Lower lobe of right lung (tissue), 2 donors: ENCODE data around the gene TBC1D22B. TPM values are rescaled to one million over a fixed set of nuclear protein-coding genes. Genes with fewer than 3 reads are reported as not detected.

ENCODE experiments used
- ATAC-seq, 2 donors: fragments of 200-7000 bp; cut with Tn5 transposase; one replicate each; pipeline ENCODE4 v1.9.1; 2020 to 2022; ENCODE audit warnings: mild to moderate bottlenecking in 2 of 2, moderate library complexity in 2 of 2
- DNase-seq: peaks from one replicate; pipeline ENCODE4 v3.0.0-alpha.2; 2020
- H3K27ac ChIP-seq: fragments of 200-600 bp; one replicate; pipeline ENCODE4 v1.8.0; 2022
- H3K27me3 ChIP-seq: fragments of 200-600 bp; one replicate; pipeline ENCODE4 v1.8.0; 2022; ENCODE audit warnings: low read depth
- H3K36me3 ChIP-seq: fragments of 200-600 bp; one replicate; pipeline ENCODE4 v1.8.0; 2022; ENCODE audit warnings: mild to moderate bottlenecking
- H3K4me1 ChIP-seq: fragments of 200-600 bp; one replicate; pipeline ENCODE4 v1.8.0; 2022
- H3K4me3 ChIP-seq: fragments of 200-600 bp; one replicate; pipeline ENCODE4 v1.8.0; 2022; ENCODE audit warnings: mild to moderate bottlenecking
- H3K9me3 ChIP-seq: fragments of 200-600 bp; one replicate; pipeline ENCODE4 v1.8.0; 2022
- CTCF ChIP-seq: fragments of 200-600 bp; IDR thresholded peaks from one replicate; pipeline ENCODE4 v1.8.0; 2022; ENCODE audit warnings: antibody characterized with exemption, mild to moderate bottlenecking
- intact Hi-C: fragments of 100-400 bp; cut with DNase I; formaldehyde crosslinking; loops from one replicate; pipeline ENCODE4 v1.11.0; 2022
- total RNA-seq: library from RNA; stranded (reverse); fragmentation: NEBNext Ultra II Directional; extraction: Animal tissue kit (Norgen Biotek cat#: 25700); gene quantifications from one replicate; pipeline ENCODE4 v1.2.1, GENCODE V29; 2021
- donor health status: DM: no; HTN: yes; CAD: no; lungs with severe emphysema.

Gene TBC1D22B
- total RNA-seq, 1 donor from 2014 or later, result 11.5 TPM

- no peak for TF ChIP-seq CTCF
- Histone ChIP-seq H3K4me3 (no peak overlapping the region), H3K27me3 (no peaks in the 10 kb centered on the region), H3K4me1 (no peaks in the 10 kb centered on the region), H3K36me3 (peaks cover 27% of the 10 kb centered on the region), H3K9me3 (no peaks in the 10 kb centered on the region), H3K27ac (no peak overlapping the region)
- intact Hi-C loops, result no loop called here
- no peak for DNase-seq
- ATAC-seq, result no peak
Observed at GRCh38 chr6:37357860-37358259, 100.3 kb downstream of the TBC1D22B start.

- Histone ChIP-seq H3K9me3 (no peaks in the 10 kb centered on the region), H3K36me3 (peaks cover 35% of the 10 kb centered on the region), H3K4me1 (no peaks in the 10 kb centered on the region), H3K27me3 (no peaks in the 10 kb centered on the region), H3K4me3 (no peak overlapping the region), H3K27ac (no peak overlapping the region)
- DNase-seq (no peak), ATAC-seq (no peak)
- intact Hi-C loops, result no loop called here
- TF ChIP-seq CTCF, result no peak
Observed at GRCh38 chr6:37359039-37359438, 101.5 kb downstream of the TBC1D22B start.

GRCh38 chr6:37362101-37362828 lies 104.7 kb downstream of the TBC1D22B start:
- ATAC-seq (no peak), DNase-seq (no peak)
- intact Hi-C loops, result no loop called here
- H3K4me1 ChIP-seq, result peaks cover 8% of the 10 kb centered on the region
- H3K9me3 ChIP-seq, result no peaks in the 10 kb centered on the region
- no peak for TF ChIP-seq CTCF
- no peak overlapping the region for H3K4me3 ChIP-seq
- peaks cover 40% of the 10 kb centered on the region for H3K36me3 ChIP-seq
- no peaks in the 10 kb centered on the region for H3K27me3 ChIP-seq
- no peak overlapping the region for H3K27ac ChIP-seq

- peaks cover 24% of the 10 kb centered on the region for H3K4me1 ChIP-seq
- DNase-seq, result no peak
- H3K27ac ChIP-seq, result no peak overlapping the region
- intact Hi-C loops, result no loop called here
- H3K4me3 ChIP-seq, result no peak overlapping the region
- H3K9me3 ChIP-seq, result no peaks in the 10 kb centered on the region
- no peak for TF ChIP-seq CTCF
- no peaks in the 10 kb centered on the region for H3K27me3 ChIP-seq
- H3K36me3 ChIP-seq, result peaks cover 36% of the 10 kb centered on the region
- ATAC-seq, result peak in 1 of 2 donors; percentile 28
Observed at GRCh38 chr6:37365791-37366190, 108.2 kb downstream of the TBC1D22B start.

GRCh38 chr6:37366910-37367309 lies 109.3 kb downstream of the TBC1D22B start:
- intact Hi-C loops, result no loop called here

More at GRCh38 chr6:37366910-37367309, 109.3 kb downstream of the TBC1D22B start:
- ATAC-seq, result no peak
- no peak for TF ChIP-seq CTCF
- H3K4me3 ChIP-seq, result no peak overlapping the region
- no peak overlapping the region for H3K27ac ChIP-seq
- H3K4me1 ChIP-seq, result peaks cover 32% of the 10 kb centered on the region
- no peaks in the 10 kb centered on the region for H3K27me3 ChIP-seq
- peaks cover 34% of the 10 kb centered on the region for H3K36me3 ChIP-seq
- H3K9me3 ChIP-seq, result no peaks in the 10 kb centered on the region
- no peak for DNase-seq
